Left lung (tissue), 10 donors: ENCODE data around the gene OR2V2. TPM values are rescaled to one million over a fixed set of nuclear protein-coding genes. Genes with fewer than 3 reads are reported as not detected.

ENCODE experiments used
- ATAC-seq: fragments of 200-7000 bp; cut with Tn5 transposase; one replicate; pipeline ENCODE4 v1.9.1; 2020; ENCODE audit warnings: moderate library complexity
- DNase-seq, 4 donors: peaks; one replicate each; pipeline ENCODE4 v3.0.0-alpha.2; 2013 to 2020
- H3K27ac ChIP-seq, 2 donors: fragments of 200-600 bp; sonication (generic) in 1 of 2; one replicate each; pipeline versions ENCODE4 v1.5.0 to v1.8.0; 2020 to 2021
- H3K27me3 ChIP-seq, 2 donors: fragments of 200-600 bp; sonication (generic) in 1 of 2; one replicate each; pipeline versions ENCODE4 v1.5.0 to v1.8.0; 2020 to 2021
- H3K36me3 ChIP-seq, 2 donors: fragments of 200-600 bp; sonication (generic) in 1 of 2; one replicate each; pipeline versions ENCODE4 v1.5.0 to v1.8.0; 2020 to 2021
- H3K4me1 ChIP-seq, 2 donors: fragments of 200-600 bp; one replicate each; pipeline ENCODE4 v1.8.0; 2021
- H3K4me3 ChIP-seq, 2 donors: fragments of 200-600 bp; sonication (generic) in 1 of 2; one replicate each; pipeline versions ENCODE4 v1.5.0 to v1.8.0; 2020 to 2021; ENCODE audit warnings: mild to moderate bottlenecking in 1 of 2
- H3K9me3 ChIP-seq, 2 donors: fragments of 200-600 bp; sonication (generic) in 1 of 2; one replicate each; pipeline versions ENCODE4 v1.5.0 to v1.8.0; 2020 to 2021
- CTCF ChIP-seq, 2 donors: fragments of 200-600 bp; sonication (generic) in 1 of 2; IDR thresholded peaks; one replicate each; pipeline versions ENCODE4 v1.5.0 to v1.8.0; 2021; ENCODE audit warnings: antibody characterized with exemption in 2 of 2
- intact Hi-C, 2 donors: fragments of 100-400 bp; cut with DNase I; formaldehyde crosslinking; loops; one replicate each; pipeline versions ENCODE4 v1.11.2 to v1.14.2; 2022
- polyA plus RNA-seq, 6 donors: library from polyadenylated mRNA; unstranded; fragments of 120-200 nt; gene quantifications; one replicate each; pipeline ENCODE4 v1.2.1, GENCODE V29; 2013; ENCODE audit not compliant: insufficient read length in 6 of 6
- total RNA-seq, 2 donors: library from RNA; stranded (reverse); fragmentation: NEBNext Ultra II Directional; extraction: Animal tissue kit (Norgen Biotek cat#: 25700); gene quantifications; one replicate each; pipeline ENCODE4 v1.2.1, GENCODE V29; 2021
- donor health status: DM: no; HTN: yes; CAD: no.
- donor health status: DM: no; HTN: no; CAD: no.

Gene OR2V2
- total and polyA plus RNA-seq, 8 donors = 0.03 to 0.06 (median 0.04) TPM; not detected in 4

DNA sequence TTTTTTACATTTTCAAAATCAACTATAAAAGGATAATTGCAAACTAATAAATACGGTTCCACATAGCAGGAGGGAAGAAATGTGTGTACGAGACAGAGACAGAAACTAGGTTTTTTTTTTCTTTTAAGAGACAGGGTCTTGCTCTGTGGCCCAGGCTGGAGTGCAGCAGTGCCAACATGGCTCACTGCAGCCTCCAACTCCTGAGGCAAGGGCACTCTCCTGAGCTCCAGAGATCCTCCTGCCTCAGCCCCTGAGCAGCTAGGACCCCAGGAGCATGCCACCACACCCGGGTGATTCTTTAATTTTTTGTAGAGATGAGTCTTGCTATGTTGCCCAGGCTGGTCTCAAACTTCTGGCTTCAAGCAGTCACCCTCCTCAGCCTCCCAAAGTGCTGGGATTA lies 14.3 kb upstream of the OR2V2 start:
- DNase-seq (no peak), ATAC-seq (no peak)
- no peaks in the 10 kb centered on the region for H3K36me3 ChIP-seq
- intact Hi-C loops = no loop called here
- H3K9me3 ChIP-seq = peaks cover 0 to 7% of the 10 kb centered on the region in 2 donors
- H3K27me3 ChIP-seq = peaks cover 0 to 56% of the 10 kb centered on the region in 2 donors
- no peak overlapping the region for H3K27ac ChIP-seq
- TF ChIP-seq CTCF (IDR thresholded peaks at IDR 0.05) = no peak
- no peaks in the 10 kb centered on the region for H3K4me1 ChIP-seq
- H3K4me3 ChIP-seq = no peak overlapping the region

- intact Hi-C loops = no loop called here
- no peak overlapping the region for H3K4me3 ChIP-seq
- peaks cover 0 to 50% of the 10 kb centered on the region in 2 donors for H3K27me3 ChIP-seq
- DNase-seq (peak in 1 of 4 donors; percentile 62), ATAC-seq (no peak)
- peaks cover 0 to 7% of the 10 kb centered on the region in 2 donors for H3K9me3 ChIP-seq
- TF ChIP-seq CTCF (IDR thresholded peaks at IDR 0.05) = no peak
- no peak overlapping the region for H3K27ac ChIP-seq
- H3K36me3 ChIP-seq = no peaks in the 10 kb centered on the region
- no peaks in the 10 kb centered on the region for H3K4me1 ChIP-seq
Measured at GRCh38 chr5:181133610-181134231, 13.7 kb upstream of the OR2V2 start.

- Histone ChIP-seq H3K4me1 (no peaks in the 10 kb centered on the region), H3K27ac (no peak overlapping the region), H3K36me3 (no peaks in the 10 kb centered on the region), H3K27me3 (peaks cover 0 to 45% of the 10 kb centered on the region in 2 donors), H3K9me3 (peaks cover 0 to 7% of the 10 kb centered on the region in 2 donors), H3K4me3 (no peak overlapping the region)
- intact Hi-C loops = no loop called here
- DNase-seq = no peak
- ATAC-seq = no peak
- no peak for TF ChIP-seq CTCF (IDR thresholded peaks at IDR 0.05)
Measured at GRCh38 chr5:181134259-181134658, 13.1 kb upstream of the OR2V2 start.

- Histone ChIP-seq H3K9me3 (peaks cover 0 to 7% of the 10 kb centered on the region in 2 donors), H3K27me3 (peaks cover 0 to 28% of the 10 kb centered on the region in 2 donors), H3K36me3 (no peaks in the 10 kb centered on the region), H3K27ac (no peak overlapping the region), H3K4me1 (no peaks in the 10 kb centered on the region), H3K4me3 (no peak overlapping the region)
- no peak for DNase-seq
- no peak for TF ChIP-seq CTCF (IDR thresholded peaks at IDR 0.05)
- ATAC-seq = no peak
- intact Hi-C loops = no loop called here
Measured at GRCh38 chr5:181136361-181136955, 10.9 kb upstream of the OR2V2 start.

- Histone ChIP-seq H3K27ac (no peak overlapping the region), H3K9me3 (peaks cover 0 to 7% of the 10 kb centered on the region in 2 donors), H3K36me3 (no peaks in the 10 kb centered on the region), H3K27me3 (peaks cover 0 to 18% of the 10 kb centered on the region in 2 donors), H3K4me1 (no peaks in the 10 kb centered on the region), H3K4me3 (no peak overlapping the region)
- ATAC-seq (no peak), DNase-seq (no peak)
- no peak for TF ChIP-seq CTCF (IDR thresholded peaks at IDR 0.05)
- intact Hi-C loops = no loop called here
Measured at GRCh38 chr5:181138258-181138657, 9.1 kb upstream of the OR2V2 start.
